ENCODE measurements around the gene PCAT6. TPM values are rescaled to one million over a fixed set of nuclear protein-coding genes. Genes with fewer than 3 reads are reported as not detected.

The PCAT6 gene
- total and polyA plus RNA-seq, 2 experiments from 2014 or later, result 7.2 to 28.1 TPM

- Histone ChIP-seq H3K4me1 (ENCODE audit: insufficient read depth) (peaks cover 54% of the 10 kb centered on the region), H4K20me1 (replicated peaks; ENCODE audit: insufficient read depth) (peaks cover 22% of the 10 kb centered on the region), H3K4me3 (peak overlapping the region; percentile 66), H3K4me2 (peak overlapping the region; percentile 89), H3F3A (replicated peaks; ENCODE audit: low read depth) (peaks cover 5% of the 10 kb centered on the region; the same call in 1 of the 2 replicates), H3K36me3 (ENCODE audit: insufficient read depth) (no peaks in the 10 kb centered on the region), H3K27ac (ENCODE audit: low read depth) (peak overlapping the region; percentile 46; the same call in 1 of the 2 replicates), H2AFZ (no peak overlapping the region), H3K9me2 (ENCODE audit: insufficient read depth) (no peaks in the 10 kb centered on the region; the same call in 1 of the 2 replicates), H3K79me2 (replicated peaks; ENCODE audit: insufficient read depth) (peaks cover 70% of the 10 kb centered on the region), H3K27me3 (ENCODE audit: insufficient read depth) (peaks cover 15% of the 10 kb centered on the region)
- TF ChIP-seq, protein P1, sequence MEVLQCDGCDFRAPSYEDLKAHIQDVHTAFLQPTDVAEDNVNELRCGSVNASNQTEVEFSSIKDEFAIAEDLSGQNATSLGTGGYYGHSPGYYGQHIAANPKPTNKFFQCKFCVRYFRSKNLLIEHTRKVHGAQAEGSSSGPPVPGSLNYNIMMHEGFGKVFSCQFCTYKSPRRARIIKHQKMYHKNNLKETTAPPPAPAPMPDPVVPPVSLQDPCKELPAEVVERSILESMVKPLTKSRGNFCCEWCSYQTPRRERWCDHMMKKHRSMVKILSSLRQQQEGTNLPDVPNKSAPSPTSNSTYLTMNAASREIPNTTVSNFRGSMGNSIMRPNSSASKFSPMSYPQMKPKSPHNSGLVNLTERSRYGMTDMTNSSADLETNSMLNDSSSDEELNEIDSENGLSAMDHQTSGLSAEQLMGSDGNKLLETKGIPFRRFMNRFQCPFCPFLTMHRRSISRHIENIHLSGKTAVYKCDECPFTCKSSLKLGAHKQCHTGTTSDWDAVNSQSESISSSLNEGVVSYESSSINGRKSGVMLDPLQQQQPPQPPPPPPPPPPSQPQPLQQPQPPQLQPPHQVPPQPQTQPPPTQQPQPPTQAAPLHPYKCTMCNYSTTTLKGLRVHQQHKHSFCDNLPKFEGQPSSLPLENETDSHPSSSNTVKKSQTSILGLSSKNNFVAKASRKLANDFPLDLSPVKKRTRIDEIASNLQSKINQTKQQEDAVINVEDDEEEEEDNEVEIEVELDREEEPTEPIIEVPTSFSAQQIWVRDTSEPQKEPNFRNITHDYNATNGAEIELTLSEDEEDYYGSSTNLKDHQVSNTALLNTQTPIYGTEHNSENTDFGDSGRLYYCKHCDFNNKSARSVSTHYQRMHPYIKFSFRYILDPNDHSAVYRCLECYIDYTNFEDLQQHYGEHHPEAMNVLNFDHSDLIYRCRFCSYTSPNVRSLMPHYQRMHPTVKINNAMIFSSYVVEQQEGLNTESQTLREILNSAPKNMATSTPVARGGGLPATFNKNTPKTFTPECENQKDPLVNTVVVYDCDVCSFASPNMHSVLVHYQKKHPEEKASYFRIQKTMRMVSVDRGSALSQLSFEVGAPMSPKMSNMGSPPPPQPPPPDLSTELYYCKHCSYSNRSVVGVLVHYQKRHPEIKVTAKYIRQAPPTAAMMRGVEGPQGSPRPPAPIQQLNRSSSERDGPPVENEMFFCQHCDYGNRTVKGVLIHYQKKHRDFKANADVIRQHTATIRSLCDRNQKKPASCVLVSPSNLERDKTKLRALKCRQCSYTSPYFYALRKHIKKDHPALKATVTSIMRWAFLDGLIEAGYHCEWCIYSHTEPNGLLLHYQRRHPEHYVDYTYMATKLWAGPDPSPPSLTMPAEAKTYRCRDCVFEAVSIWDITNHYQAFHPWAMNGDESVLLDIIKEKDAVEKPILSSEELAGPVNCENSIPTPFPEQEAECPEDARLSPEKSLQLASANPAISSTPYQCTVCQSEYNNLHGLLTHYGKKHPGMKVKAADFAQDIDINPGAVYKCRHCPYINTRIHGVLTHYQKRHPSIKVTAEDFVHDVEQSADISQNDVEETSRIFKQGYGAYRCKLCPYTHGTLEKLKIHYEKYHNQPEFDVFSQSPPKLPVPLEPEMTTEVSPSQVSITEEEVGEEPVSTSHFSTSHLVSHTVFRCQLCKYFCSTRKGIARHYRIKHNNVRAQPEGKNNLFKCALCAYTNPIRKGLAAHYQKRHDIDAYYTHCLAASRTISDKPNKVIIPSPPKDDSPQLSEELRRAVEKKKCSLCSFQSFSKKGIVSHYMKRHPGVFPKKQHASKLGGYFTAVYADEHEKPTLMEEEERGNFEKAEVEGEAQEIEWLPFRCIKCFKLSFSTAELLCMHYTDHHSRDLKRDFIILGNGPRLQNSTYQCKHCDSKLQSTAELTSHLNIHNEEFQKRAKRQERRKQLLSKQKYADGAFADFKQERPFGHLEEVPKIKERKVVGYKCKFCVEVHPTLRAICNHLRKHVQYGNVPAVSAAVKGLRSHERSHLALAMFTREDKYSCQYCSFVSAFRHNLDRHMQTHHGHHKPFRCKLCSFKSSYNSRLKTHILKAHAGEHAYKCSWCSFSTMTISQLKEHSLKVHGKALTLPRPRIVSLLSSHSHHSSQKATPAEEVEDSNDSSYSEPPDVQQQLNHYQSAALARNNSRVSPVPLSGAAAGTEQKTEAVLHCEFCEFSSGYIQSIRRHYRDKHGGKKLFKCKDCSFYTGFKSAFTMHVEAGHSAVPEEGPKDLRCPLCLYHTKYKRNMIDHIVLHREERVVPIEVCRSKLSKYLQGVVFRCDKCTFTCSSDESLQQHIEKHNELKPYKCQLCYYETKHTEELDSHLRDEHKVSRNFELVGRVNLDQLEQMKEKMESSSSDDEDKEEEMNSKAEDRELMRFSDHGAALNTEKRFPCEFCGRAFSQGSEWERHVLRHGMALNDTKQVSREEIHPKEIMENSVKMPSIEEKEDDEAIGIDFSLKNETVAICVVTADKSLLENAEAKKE (CRISPR knock-in tag; IDR thresholded peaks at IDR 0.05), result no peak
- TF ChIP-seq NANOG (IDR thresholded peaks at IDR 0.05; ENCODE audit: borderline replicate concordance) (no peak), JUNB (IDR thresholded peaks at IDR 0.05; ENCODE audit: unreplicated experiment) (no peak), ZNF331 (CRISPR knock-in tag; IDR thresholded peaks at IDR 0.05; ENCODE audit: low read depth) (no peak), EZH2phosphoT487 (IDR thresholded peaks at IDR 0.05; ENCODE audit: unreplicated experiment) (no peak), STAT1 (IDR thresholded peaks at IDR 0.05; ENCODE audit: unreplicated experiment) (no peak), POLR2AphosphoS5 (IDR thresholded peaks at IDR 0.05; ENCODE audit: low read depth) (no peak), EZH2 (IDR thresholded peaks at IDR 0.05; ENCODE audit: low read depth, unreplicated experiment) (no peak), CREB1 (CRISPR knock-in tag; IDR thresholded peaks at IDR 0.05; ENCODE audit: low read depth) (no peak)
- TF ChIP-seq, protein P2, sequence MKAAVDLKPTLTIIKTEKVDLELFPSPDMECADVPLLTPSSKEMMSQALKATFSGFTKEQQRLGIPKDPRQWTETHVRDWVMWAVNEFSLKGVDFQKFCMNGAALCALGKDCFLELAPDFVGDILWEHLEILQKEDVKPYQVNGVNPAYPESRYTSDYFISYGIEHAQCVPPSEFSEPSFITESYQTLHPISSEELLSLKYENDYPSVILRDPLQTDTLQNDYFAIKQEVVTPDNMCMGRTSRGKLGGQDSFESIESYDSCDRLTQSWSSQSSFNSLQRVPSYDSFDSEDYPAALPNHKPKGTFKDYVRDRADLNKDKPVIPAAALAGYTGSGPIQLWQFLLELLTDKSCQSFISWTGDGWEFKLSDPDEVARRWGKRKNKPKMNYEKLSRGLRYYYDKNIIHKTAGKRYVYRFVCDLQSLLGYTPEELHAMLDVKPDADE (IDR thresholded peaks at IDR 0.05), result no peak
- TF ChIP-seq, protein P3, sequence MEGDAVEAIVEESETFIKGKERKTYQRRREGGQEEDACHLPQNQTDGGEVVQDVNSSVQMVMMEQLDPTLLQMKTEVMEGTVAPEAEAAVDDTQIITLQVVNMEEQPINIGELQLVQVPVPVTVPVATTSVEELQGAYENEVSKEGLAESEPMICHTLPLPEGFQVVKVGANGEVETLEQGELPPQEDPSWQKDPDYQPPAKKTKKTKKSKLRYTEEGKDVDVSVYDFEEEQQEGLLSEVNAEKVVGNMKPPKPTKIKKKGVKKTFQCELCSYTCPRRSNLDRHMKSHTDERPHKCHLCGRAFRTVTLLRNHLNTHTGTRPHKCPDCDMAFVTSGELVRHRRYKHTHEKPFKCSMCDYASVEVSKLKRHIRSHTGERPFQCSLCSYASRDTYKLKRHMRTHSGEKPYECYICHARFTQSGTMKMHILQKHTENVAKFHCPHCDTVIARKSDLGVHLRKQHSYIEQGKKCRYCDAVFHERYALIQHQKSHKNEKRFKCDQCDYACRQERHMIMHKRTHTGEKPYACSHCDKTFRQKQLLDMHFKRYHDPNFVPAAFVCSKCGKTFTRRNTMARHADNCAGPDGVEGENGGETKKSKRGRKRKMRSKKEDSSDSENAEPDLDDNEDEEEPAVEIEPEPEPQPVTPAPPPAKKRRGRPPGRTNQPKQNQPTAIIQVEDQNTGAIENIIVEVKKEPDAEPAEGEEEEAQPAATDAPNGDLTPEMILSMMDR (conservative IDR thresholded peaks at IDR 0.05; ENCODE audit: low read depth in 2 of 2), result no peak
- peak overlapping the region; percentile 97 for H3K27ac Mint-ChIP-seq
- H3K9me3 Mint-ChIP-seq, result no peaks in the 10 kb centered on the region
- peaks cover 53% of the 10 kb centered on the region for H3K4me1 Mint-ChIP-seq
- peak; percentile 0; the same call in 2 of the 3 replicates for ATAC-seq
- H3K27me3 Mint-ChIP-seq (ENCODE audit: insufficient read depth, low read depth, poor library complexity), result peaks cover 12% of the 10 kb centered on the region
- peak; percentile 46 for DNase-seq (ENCODE audit: low spot score)
- peak overlapping the region; percentile 78 for H3K4me3 Mint-ChIP-seq
- no peaks in the 10 kb centered on the region; the same call in 2 of the 3 replicates for H3K36me3 Mint-ChIP-seq (ENCODE audit: low read depth)
These were observed 3.8 kb upstream of the PCAT6 start for GRCh38 chr1:202806845-202807450.
